Neural progenitor cell (in vitro differentiated cells): ENCODE data around the gene PTPRR. TPM values are rescaled to one million over a fixed set of nuclear protein-coding genes. Genes with fewer than 3 reads are reported as not detected.

ENCODE experiments used
- DNase-seq: peaks from one replicate; pipeline ENCODE4 v3.0.0-alpha.2; 2016; ENCODE audit warnings: low spot score
- H2AFZ ChIP-seq: fragments of 200-600 bp; sonication (generic); replicated peaks from 2 replicates; pipeline ENCODE4 v1.6.1; 2016; ENCODE audit warnings: antibody characterized with exemption
- H3F3A ChIP-seq: fragments of 200-600 bp; sonication (generic); 2 replicates; pipeline ENCODE4 v1.6.1; 2016; ENCODE audit warnings: antibody characterized with exemption, low read depth
- H3K27ac ChIP-seq: fragments of 200-600 bp; sonication (generic); 2 replicates; pipeline ENCODE4 v1.5.1; 2016; ENCODE audit warnings: mild to moderate bottlenecking
- H3K27me3 ChIP-seq: fragments of 200-600 bp; sonication (generic); 2 replicates; pipeline ENCODE4 v1.6.1; 2016; ENCODE audit warnings: mild to moderate bottlenecking, moderate library complexity
- H3K36me3 ChIP-seq: fragments of 200-600 bp; sonication (generic); 2 replicates; pipeline ENCODE4 v1.5.1; 2016
- H3K4me1 ChIP-seq: fragments of 200-600 bp; sonication (generic); 2 replicates; pipeline ENCODE4 v1.6.1; 2016; ENCODE audit warnings: mixed run types
- H3K4me2 ChIP-seq: fragments of 200-600 bp; sonication (generic); 2 replicates; pipeline ENCODE4 v1.6.1; 2016
- H3K4me3 ChIP-seq: fragments of 200-600 bp; sonication (generic); 2 replicates; pipeline ENCODE4 v1.5.1; 2016
- H3K79me2 ChIP-seq: fragments of 200-600 bp; sonication (generic); 2 replicates; pipeline ENCODE4 v1.6.1; 2016; ENCODE audit warnings: low read depth
- H3K9ac ChIP-seq: fragments of 200-600 bp; sonication (generic); 2 replicates; pipeline ENCODE4 v1.6.1; 2016
- H3K9me3 ChIP-seq: fragments of 200-600 bp; sonication (generic); 2 replicates; pipeline ENCODE4 v1.5.1; 2016; ENCODE audit warnings: low read depth
- H4K20me1 ChIP-seq: fragments of 200-600 bp; sonication (generic); 2 replicates; pipeline ENCODE4 v1.6.1; 2016; ENCODE audit warnings: low read depth
- H3K27ac Mint-ChIP-seq: 3 replicates; pipeline ENCODE4 v1.8.0; 2021; ENCODE audit warnings: mixed read lengths
- H3K27me3 Mint-ChIP-seq: 2 replicates; pipeline ENCODE4 v1.8.0; 2022; ENCODE audit warnings: low read depth, mild to moderate bottlenecking, inconsistent platforms, moderate library complexity, mixed read lengths; ENCODE audit not compliant: insufficient read depth
- H3K36me3 Mint-ChIP-seq: 3 replicates; pipeline ENCODE4 v1.8.0; 2021; ENCODE audit warnings: mixed read lengths
- H3K4me1 Mint-ChIP-seq: 3 replicates; pipeline ENCODE4 v1.8.0; 2021; ENCODE audit warnings: mixed read lengths
- H3K4me3 Mint-ChIP-seq: 3 replicates; pipeline ENCODE4 v1.8.0; 2021; ENCODE audit warnings: mild to moderate bottlenecking, moderate library complexity, mixed read lengths
- H3K9me3 Mint-ChIP-seq: 3 replicates; pipeline ENCODE4 v1.8.0; 2020; ENCODE audit warnings: mixed read lengths
- CTCF ChIP-seq: fragments of 200-600 bp; sonication (generic); IDR thresholded peaks from 2 replicates; pipeline ENCODE4 v1.5.1; 2017; ENCODE audit warnings: antibody characterized with exemption, mild to moderate bottlenecking
- EZH2 ChIP-seq: fragments of 200-600 bp; sonication (generic); IDR thresholded peaks from 2 replicates; pipeline ENCODE4 v1.6.1; 2017; ENCODE audit warnings: antibody characterized with exemption, mild to moderate bottlenecking, moderate library complexity
- EZH2phosphoT487 ChIP-seq: fragments of 200-600 bp; sonication (generic); IDR thresholded peaks from 2 replicates; pipeline ENCODE4 v1.6.1; 2017; ENCODE audit warnings: antibody characterized with exemption
- total RNA-seq: library from RNA; depleted of rRNA; stranded (reverse); fragments of >200 nt; gene quantifications from 2 replicates; pipeline ENCODE4 v1.2.3, GENCODE V29; 2015; ENCODE audit warnings: low replicate concordance

The PTPRR gene
- total RNA-seq, 1 donor from 2014 or later, result not detected

- no peak for DNase-seq
- H3K27ac Mint-ChIP-seq, result no peak overlapping the region
These were observed 272.3 kb downstream of the PTPRR start for GRCh38 chr12:70648191-70648590.

DNA sequence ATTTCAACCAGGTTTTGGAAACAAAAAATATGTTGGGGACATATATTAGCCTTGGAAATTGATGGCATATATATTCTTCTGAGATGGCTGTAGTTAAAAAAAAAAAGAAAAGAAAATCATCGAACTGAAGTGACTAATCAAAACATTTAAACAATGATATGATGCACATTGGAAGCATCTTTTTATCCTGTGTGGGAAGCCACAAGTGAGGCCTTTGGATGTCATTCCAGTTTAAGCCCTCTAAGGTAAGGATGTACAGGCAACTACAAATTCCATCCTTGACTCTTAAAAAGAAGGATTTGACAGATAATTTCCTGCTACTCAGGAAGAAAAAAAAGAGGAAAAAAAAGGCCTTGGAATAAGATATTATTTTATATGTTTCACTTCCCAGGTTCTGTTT lies 273.7 kb downstream of the PTPRR start:
- Mint-ChIP-seq H3K4me1 (peaks cover 18% of the 10 kb centered on the region), H3K36me3 (no peaks in the 10 kb centered on the region), H3K27me3 (no peaks in the 10 kb centered on the region), H3K27ac (no peak overlapping the region), H3K4me3 (no peak overlapping the region), H3K9me3 (no peaks in the 10 kb centered on the region)
- no peaks in the 10 kb centered on the region for H3K27me3 ChIP-seq
- no peaks in the 10 kb centered on the region for H3K79me2 ChIP-seq
- H3K4me1 ChIP-seq, result peaks cover 9% of the 10 kb centered on the region
- H3K4me2 ChIP-seq, result no peak overlapping the region
- no peak overlapping the region for H2AFZ ChIP-seq
- H3K27ac ChIP-seq, result no peak overlapping the region
- TF ChIP-seq CTCF (no peak), EZH2 (no peak), EZH2phosphoT487 (no peak)
- no peaks in the 10 kb centered on the region for H3K9me3 ChIP-seq
- no peaks in the 10 kb centered on the region for H3F3A ChIP-seq
- no peak overlapping the region for H3K4me3 ChIP-seq
- no peak overlapping the region for H3K9ac ChIP-seq
- no peaks in the 10 kb centered on the region for H4K20me1 ChIP-seq
- DNase-seq, result no peak
- no peaks in the 10 kb centered on the region for H3K36me3 ChIP-seq

More at GRCh38 chr12:70648191-70648590, 272.3 kb downstream of the PTPRR start:
- H3K4me3 Mint-ChIP-seq, result no peak overlapping the region
- peaks cover 18% of the 10 kb centered on the region for H3K4me1 Mint-ChIP-seq
- Histone ChIP-seq H3K4me1 (peaks cover 9% of the 10 kb centered on the region), H3K4me3 (no peak overlapping the region), H3K4me2 (no peak overlapping the region), H3K36me3 (no peaks in the 10 kb centered on the region), H2AFZ (no peak overlapping the region), H3K79me2 (no peaks in the 10 kb centered on the region), H4K20me1 (no peaks in the 10 kb centered on the region), H3K9ac (no peak overlapping the region), H3K9me3 (no peaks in the 10 kb centered on the region), H3K27ac (no peak overlapping the region), H3F3A (no peaks in the 10 kb centered on the region), H3K27me3 (no peaks in the 10 kb centered on the region)
- H3K36me3 Mint-ChIP-seq, result no peaks in the 10 kb centered on the region
- H3K9me3 Mint-ChIP-seq, result no peaks in the 10 kb centered on the region
- H3K27me3 Mint-ChIP-seq, result no peaks in the 10 kb centered on the region
- no peak for TF ChIP-seq EZH2phosphoT487
- TF ChIP-seq CTCF, result no peak
- TF ChIP-seq EZH2, result no peak

GRCh38 chr12:70645494-70646317 lies 274.8 kb downstream of the PTPRR start:
- Mint-ChIP-seq H3K27me3 (no peaks in the 10 kb centered on the region), H3K27ac (peak overlapping the region; percentile 80), H3K9me3 (no peaks in the 10 kb centered on the region), H3K4me3 (peak overlapping the region; percentile 14), H3K4me1 (peaks cover 18% of the 10 kb centered on the region), H3K36me3 (no peaks in the 10 kb centered on the region)
- no peak for DNase-seq
- peaks cover 9% of the 10 kb centered on the region for H3K4me1 ChIP-seq
- no peaks in the 10 kb centered on the region for H3F3A ChIP-seq
- peak overlapping the region; percentile 83 for H2AFZ ChIP-seq
- no peaks in the 10 kb centered on the region for H3K9me3 ChIP-seq
- no peak overlapping the region for H3K27ac ChIP-seq
- H3K36me3 ChIP-seq, result no peaks in the 10 kb centered on the region
- H3K79me2 ChIP-seq, result no peaks in the 10 kb centered on the region
- H3K4me2 ChIP-seq, result peak overlapping the region; percentile 35
- TF ChIP-seq EZH2 (no peak), EZH2phosphoT487 (no peak), CTCF (no peak)
- H4K20me1 ChIP-seq, result no peaks in the 10 kb centered on the region
- H3K4me3 ChIP-seq, result no peak overlapping the region
- H3K9ac ChIP-seq, result no peak overlapping the region
- H3K27me3 ChIP-seq, result no peaks in the 10 kb centered on the region
